Spinal cord (tissue), 10 donors: ENCODE data around the gene SHC4. TPM values are rescaled to one million over a fixed set of nuclear protein-coding genes. Genes with fewer than 3 reads are reported as not detected.
A peak's percentile ranks its signal among the peaks of the same experiment; 100 is the strongest.

Experiments used
- DNase-seq, 6 donors: peaks; one replicate each; pipeline versions ENCODE4 v3.0.0 to v3.0.0-alpha.2; 2013 to 2015; ENCODE audit warnings: low spot score in 6 of 6, low read depth in 4 of 6
- H3K27ac ChIP-seq: one replicate; pipeline ENCODE4 v1.5.1; 2013; ENCODE audit warnings: low read depth, low read length, control low read depth
- H3K27me3 ChIP-seq: one replicate; pipeline ENCODE4 v1.6.1; 2013; ENCODE audit warnings: low read length; ENCODE audit not compliant: control insufficient read depth, insufficient read depth
- H3K36me3 ChIP-seq: one replicate; pipeline ENCODE4 v1.6.1; 2013; ENCODE audit warnings: low read length; ENCODE audit not compliant: control insufficient read depth, insufficient read depth
- H3K4me1 ChIP-seq: one replicate; pipeline ENCODE4 v1.6.1; 2013; ENCODE audit warnings: low read length; ENCODE audit not compliant: control insufficient read depth, insufficient read depth
- H3K4me3 ChIP-seq: one replicate; pipeline ENCODE4 v1.5.1; 2013; ENCODE audit warnings: low read depth, low read length, control low read depth
- H3K9me3 ChIP-seq: one replicate; pipeline ENCODE4 v1.6.1; 2013; ENCODE audit warnings: low read length; ENCODE audit not compliant: control insufficient read depth, insufficient read depth
- WGBS: methylation state at CpG from one replicate; pipeline ENCODE4 v1.1.5; 2013; ENCODE audit warnings: missing lambda C conversion rate; ENCODE audit not compliant: insufficient coverage; 5-methylcytosine and 5-hydroxymethylcytosine counted together
- polyA plus RNA-seq, 2 donors: library from polyadenylated mRNA; unstranded; fragments of 120-200 nt; gene quantifications; one replicate each; pipeline ENCODE4 v1.2.1, GENCODE V29; 2013; ENCODE audit not compliant: insufficient read length in 2 of 2
- total RNA-seq, 2 donors: library from RNA; depleted of rRNA in 1 of 2; stranded (reverse); fragments of 120-200 nt in 1 of 2; fragments of >200 nt in 1 of 2; gene quantifications; one replicate each; pipeline versions ENCODE4 v1.2.3 to v1.2.4, GENCODE V29; 2013 to 2014
- donor health status: healthy.

The SHC4 gene
- total and polyA plus RNA-seq, 4 donors: 8.8 to 30.8 (median 10.7) TPM

DNA sequence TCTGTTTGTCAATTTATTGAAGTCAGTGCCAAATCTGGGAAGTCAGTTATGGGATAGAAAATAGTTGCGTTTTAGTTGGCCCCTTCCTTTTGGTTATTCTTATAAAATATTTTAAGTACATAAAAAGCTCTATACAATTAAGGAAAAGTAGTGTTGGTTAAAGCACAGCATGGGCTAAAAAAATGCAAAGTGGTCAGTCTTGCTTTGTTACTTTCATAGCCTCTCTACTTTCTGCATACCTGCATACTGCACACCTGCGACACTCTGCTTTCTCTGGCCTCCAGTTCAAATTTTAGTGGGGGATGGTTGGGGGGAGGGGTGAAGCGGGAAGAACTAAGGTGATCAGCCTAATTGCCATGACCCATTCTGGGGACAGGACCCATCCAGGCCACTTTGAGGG is 21.8 kb upstream of the SHC4 start:
- H3K4me3 ChIP-seq: no peak overlapping the region
- peaks cover 2% of the 10 kb centered on the region for H3K36me3 ChIP-seq
- H3K27ac ChIP-seq: no peak overlapping the region
- H3K4me1 ChIP-seq: peaks cover 4% of the 10 kb centered on the region
- no peak for DNase-seq
- WGBS: no CpG with 5 or more reads among the region's 3 CpGs
- H3K27me3 ChIP-seq: no peaks in the 10 kb centered on the region
- no peaks in the 10 kb centered on the region for H3K9me3 ChIP-seq

DNA sequence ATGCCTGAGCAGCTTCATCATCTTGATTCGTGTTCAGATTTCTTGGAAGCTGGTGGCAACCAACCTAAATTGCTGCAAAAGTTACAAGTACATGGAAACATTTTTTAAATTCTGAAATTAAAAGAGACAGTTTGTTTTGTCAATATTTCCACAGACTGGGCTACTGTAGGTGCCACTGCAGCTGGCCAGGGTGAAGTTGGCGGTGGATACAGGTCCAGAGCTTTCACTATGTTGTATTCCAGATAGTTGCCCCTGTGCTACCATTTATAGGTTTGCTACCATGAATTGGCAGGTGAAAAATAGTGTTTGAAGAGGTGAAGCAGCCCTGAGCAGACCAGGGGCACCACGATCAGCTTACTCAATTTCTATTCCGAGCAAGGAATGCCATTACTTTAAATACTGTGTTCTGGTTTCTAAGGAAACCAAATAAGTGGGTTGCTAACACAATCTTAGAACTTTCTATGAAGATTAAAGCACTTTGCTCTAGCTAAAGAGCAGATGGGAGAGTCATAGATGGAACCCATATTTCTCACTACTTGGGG is 21.2 kb upstream of the SHC4 start:
- DNase-seq: no peak
- Histone ChIP-seq H3K9me3 (no peaks in the 10 kb centered on the region), H3K27ac (no peak overlapping the region), H3K27me3 (no peaks in the 10 kb centered on the region), H3K36me3 (peaks cover 2% of the 10 kb centered on the region), H3K4me3 (no peak overlapping the region), H3K4me1 (peaks cover 4% of the 10 kb centered on the region)
- WGBS: 100% methylated on average over 1 of the region's 4 CpGs

DNA sequence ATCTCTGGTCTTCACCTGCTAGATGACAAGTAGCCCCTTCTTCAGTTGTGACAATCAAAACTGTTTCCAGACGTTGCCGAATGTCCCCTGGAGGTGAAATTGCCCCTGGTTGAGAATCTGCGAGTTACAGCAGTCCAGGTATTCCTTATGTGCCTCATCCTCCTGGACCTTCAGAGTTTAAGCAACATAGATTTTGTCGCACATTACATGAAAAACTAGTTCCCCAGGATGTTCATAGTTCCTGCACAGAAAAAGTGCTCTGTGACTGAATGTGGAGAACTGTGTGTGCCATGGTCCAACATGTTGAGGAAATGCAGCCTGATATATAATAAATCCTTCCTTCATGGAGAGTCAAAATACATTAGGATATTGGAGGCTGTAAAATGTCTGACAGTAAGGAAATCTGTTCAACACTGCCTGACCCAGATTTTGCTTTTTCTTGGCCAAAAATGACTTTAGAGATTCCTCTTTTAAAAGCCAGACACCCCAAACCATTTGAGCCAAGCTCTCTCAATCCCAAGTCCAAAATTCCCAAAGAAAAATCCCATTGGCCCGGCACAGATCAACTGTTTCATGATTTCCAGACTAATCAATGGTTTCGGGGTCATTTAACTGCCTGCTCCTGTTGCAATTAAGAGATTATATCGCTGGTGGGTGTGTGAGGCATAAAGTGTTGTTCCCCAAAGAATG is 20.4 kb upstream of the SHC4 start:
- Histone ChIP-seq H3K27ac (no peak overlapping the region), H3K9me3 (no peaks in the 10 kb centered on the region), H3K4me3 (no peak overlapping the region), H3K4me1 (peaks cover 4% of the 10 kb centered on the region), H3K27me3 (no peaks in the 10 kb centered on the region), H3K36me3 (peaks cover 2% of the 10 kb centered on the region)
- DNase-seq: no peak
- 91% methylated on average over 3 of the region's 7 CpGs for WGBS

DNA sequence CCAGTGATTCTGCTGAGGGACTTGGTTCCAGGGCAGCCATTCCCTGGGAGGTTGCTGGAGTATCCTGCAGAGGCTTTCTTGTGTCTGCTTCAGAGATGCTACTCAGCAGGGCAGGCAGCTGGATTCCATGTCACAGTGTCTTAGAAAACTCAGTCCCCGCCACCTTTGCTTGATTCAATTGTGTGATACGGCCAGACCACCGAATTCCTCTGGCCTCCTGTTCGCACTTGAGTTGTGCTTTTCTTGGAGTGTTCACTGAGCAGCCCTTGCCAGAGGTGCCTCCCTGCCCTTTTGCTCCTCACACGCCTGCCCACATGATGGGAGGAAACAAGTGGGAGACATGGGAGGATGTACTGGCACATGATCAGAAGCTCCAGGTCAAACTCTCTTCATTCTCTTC is 19.6 kb upstream of the SHC4 start:
- peaks cover 4% of the 10 kb centered on the region for H3K4me1 ChIP-seq
- peaks cover 2% of the 10 kb centered on the region for H3K36me3 ChIP-seq
- WGBS: 74% methylated on average over 4 of the region's 5 CpGs
- no peak overlapping the region for H3K4me3 ChIP-seq
- H3K27me3 ChIP-seq: no peaks in the 10 kb centered on the region
- DNase-seq: no peak
- no peak overlapping the region for H3K27ac ChIP-seq
- no peaks in the 10 kb centered on the region for H3K9me3 ChIP-seq

DNA sequence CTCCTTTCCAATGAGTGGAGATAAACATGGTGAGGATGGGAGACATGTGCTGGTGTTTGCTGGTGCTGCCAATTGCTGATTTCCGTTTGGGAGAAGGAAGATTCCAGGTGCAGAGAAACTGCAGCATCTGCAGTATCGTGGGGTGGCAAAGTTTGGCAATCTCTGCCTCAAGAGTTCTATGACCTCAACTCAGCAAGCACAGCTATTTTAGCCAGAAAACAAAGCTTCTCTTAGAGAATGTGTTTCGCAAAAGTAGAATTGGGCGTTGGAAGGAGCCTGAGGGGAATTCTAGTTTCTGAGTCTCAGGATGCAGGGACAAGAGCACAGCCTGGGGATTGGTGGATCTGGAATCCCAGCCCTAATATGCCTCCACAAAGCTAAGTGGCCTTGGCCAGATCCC is 18.2 kb upstream of the SHC4 start:
- Histone ChIP-seq H3K9me3 (no peaks in the 10 kb centered on the region), H3K36me3 (no peaks in the 10 kb centered on the region), H3K4me3 (no peak overlapping the region), H3K4me1 (peaks cover 7% of the 10 kb centered on the region), H3K27ac (no peak overlapping the region), H3K27me3 (no peaks in the 10 kb centered on the region)
- no peak for DNase-seq
- 60% methylated on average over 3 of the region's 4 CpGs for WGBS

DNA sequence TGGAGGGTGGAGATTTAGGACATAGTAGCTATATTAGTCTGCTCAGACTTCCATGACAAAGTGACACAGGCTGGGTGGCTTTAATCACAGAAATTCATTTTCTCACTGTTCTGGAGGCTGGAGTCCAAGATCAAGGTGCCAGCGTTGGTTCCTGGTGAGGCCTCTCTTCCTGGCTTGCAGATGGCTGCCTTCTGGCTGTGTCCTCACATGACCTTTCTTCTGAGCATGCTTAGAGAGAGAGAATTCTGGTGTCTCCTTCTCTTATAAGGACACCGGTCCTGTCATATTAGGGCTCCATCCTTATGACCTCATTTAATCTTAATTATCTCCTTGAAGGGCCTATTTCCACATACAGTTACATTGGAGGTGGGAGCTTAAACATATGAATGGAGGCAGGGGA is 14.9 kb upstream of the SHC4 start:
- no peak for DNase-seq
- Histone ChIP-seq H3K27me3 (no peaks in the 10 kb centered on the region), H3K36me3 (no peaks in the 10 kb centered on the region), H3K27ac (peak overlapping the region; percentile 43), H3K4me1 (peaks cover 17% of the 10 kb centered on the region), H3K4me3 (no peak overlapping the region), H3K9me3 (no peaks in the 10 kb centered on the region)
- 100% methylated on average over 1 of the region's 2 CpGs for WGBS

DNA sequence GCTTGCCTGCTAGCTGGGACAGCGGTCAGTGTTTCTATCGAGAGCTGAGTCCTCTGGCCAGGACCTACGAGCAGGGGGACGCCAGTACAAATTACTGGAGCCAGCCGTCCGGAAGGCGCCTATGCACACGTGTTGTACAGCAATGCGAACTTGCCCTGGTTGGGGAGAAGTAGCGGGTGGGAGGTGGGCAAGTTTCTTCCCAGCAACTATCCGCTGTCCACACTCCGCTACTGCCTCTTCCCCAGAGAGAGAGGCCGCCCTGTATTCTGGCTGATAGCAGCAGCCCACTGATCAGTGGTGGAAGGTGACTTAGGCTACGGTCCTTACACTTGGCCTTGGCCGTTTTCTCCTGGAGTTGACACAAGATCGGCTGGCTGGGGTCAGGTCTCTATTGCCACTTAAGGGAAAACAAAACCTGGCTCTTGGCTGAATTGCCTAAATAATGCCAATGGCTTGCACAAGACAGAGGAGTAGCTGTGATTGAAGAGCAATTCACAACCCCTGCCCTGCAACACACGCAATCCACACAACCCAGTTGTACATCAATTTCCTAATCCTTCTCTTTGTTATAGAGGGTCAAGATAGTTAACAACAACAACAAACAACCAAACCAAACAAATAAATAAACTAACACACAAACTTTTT is 12.8 kb upstream of the SHC4 start:
- WGBS: 51% methylated on average over 11 of the region's 17 CpGs

DNA sequence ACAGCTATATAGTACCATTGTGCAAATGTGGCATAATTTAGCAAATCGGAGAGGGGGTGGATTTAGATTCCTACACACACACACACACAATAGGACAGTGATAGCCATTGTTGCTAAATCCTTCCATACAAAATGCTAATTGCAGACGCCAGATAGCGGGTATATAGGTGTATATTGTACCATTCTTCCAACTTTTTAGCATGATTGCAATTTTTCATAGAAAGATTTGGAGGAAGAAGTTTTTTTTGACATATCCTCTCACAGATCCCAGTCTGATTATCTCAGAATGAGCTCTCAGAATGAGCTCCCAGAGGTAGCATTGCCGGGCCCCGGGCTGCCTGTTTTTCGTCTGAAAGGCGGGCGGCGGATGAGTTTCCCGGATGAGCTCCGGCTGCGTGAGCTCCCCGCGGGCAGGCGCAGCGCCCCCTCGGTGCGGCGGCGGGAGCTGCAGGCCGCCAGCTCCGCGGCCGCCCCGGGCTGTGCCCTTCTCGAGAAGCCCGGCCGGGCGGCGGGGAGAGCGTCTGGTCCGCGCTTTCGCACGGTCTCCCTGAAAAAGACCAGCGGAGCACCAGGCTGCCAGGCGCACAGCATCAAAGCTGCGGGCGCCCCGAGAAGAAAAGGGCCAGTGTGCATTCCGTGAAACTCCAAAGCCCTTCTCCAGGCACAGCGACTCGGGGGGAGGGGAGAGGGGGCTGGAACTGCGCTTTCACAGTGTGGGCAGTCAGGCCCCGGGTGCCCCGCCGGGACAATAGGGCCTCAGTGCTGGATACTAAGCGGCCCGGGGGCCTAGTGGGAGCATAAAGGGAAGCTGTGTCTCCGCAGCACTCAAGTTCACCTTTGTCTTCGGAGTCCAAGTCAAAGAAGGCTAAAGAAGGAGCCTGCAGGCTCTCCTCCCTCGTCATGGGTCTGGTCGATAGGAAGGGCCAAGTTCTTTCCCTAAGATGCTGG is 12.0 kb upstream of the SHC4 start:
- Histone ChIP-seq H3K4me3 (peak overlapping the region; percentile 57), H3K36me3 (no peaks in the 10 kb centered on the region), H3K4me1 (peaks cover 17% of the 10 kb centered on the region), H3K27me3 (no peaks in the 10 kb centered on the region), H3K9me3 (no peaks in the 10 kb centered on the region), H3K27ac (peak overlapping the region; percentile 95)
- DNase-seq: peak; percentile 77 to 97 (median 79)
- under 1% methylated on average over 50 of the region's 53 CpGs for WGBS

More for the DNA sequence above, 12.8 kb upstream of the SHC4 start:
- DNase-seq: no peak
- peak overlapping the region; percentile 57 for H3K4me3 ChIP-seq
- no peaks in the 10 kb centered on the region for H3K36me3 ChIP-seq
- H3K4me1 ChIP-seq: peaks cover 17% of the 10 kb centered on the region
- H3K9me3 ChIP-seq: no peaks in the 10 kb centered on the region
- H3K27ac ChIP-seq: peak overlapping the region; percentile 95
- no peaks in the 10 kb centered on the region for H3K27me3 ChIP-seq

DNA sequence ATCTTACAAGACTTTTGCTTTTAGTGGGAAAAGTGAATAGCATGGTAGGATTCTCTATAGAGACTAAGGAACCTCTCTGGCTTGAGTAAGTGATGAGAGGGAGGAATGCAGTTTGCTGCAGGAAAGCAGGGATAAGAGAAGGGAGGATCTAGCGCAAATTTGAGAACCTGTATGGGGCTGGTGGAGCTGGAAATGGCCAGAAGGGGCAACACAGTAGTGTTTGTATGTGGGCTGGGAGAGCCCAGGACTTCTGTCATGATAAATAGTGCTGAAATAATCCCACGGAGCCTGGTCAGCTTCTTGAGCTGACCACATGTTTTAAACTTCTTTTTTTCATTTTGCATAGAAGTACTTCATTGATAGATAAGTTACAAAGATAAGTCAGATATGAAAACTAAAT is 11.2 kb upstream of the SHC4 start:
- H3K4me1 ChIP-seq: peaks cover 17% of the 10 kb centered on the region
- H3K9me3 ChIP-seq: no peaks in the 10 kb centered on the region
- WGBS: 31% methylated on average over 1 of the region's 2 CpGs
- no peaks in the 10 kb centered on the region for H3K36me3 ChIP-seq
- peak in 3 of 6 donors; percentile 24 to 72 (median 49) for DNase-seq
- peak overlapping the region; percentile 95 for H3K27ac ChIP-seq
- no peaks in the 10 kb centered on the region for H3K27me3 ChIP-seq
- no peak overlapping the region for H3K4me3 ChIP-seq
